Vagina (tissue), 2 donors: ENCODE measurements around the gene TTLL4.

Experiments
- CTCF ChIP-seq, 3 experiments: fragments of 450-650 bp in 2 of 3; fragments of 200-600 bp in 1 of 3; sonication (generic) in 1 of 3; IDR thresholded peaks; one replicate each; pipeline ENCODE4 v1.5.1; 2017 to 2019; ENCODE audit warnings: antibody characterized with exemption in 3 of 3, mild to moderate bottlenecking in 2 of 3, moderate library complexity in 2 of 3
- POLR2A ChIP-seq, 2 donors: fragments of 450-650 bp; IDR thresholded peaks; one replicate each; pipeline ENCODE4 v1.6.1; 2017; ENCODE audit warnings: antibody characterized with exemption in 2 of 2, mild to moderate bottlenecking in 2 of 2, moderate library complexity in 2 of 2
- POLR2AphosphoS5 ChIP-seq, 2 donors: sonication (generic); formaldehyde crosslinking; IDR thresholded peaks; one replicate each; pipeline ENCODE4 v1.9.0; 2017; ENCODE audit warnings: antibody characterized with exemption in 2 of 2, mild to moderate bottlenecking in 2 of 2, low read depth in 1 of 2; ENCODE audit not compliant: insufficient read depth in 1 of 2

GRCh38 chr2:218755567-218756404 lies 45.2 kb downstream of the TTLL4 start:
- no peak for TF ChIP-seq CTCF (IDR thresholded peaks at IDR 0.05)
- TF ChIP-seq POLR2AphosphoS5 (IDR thresholded peaks at IDR 0.05; ENCODE audit: insufficient read depth in 1 of 2, low read depth in 1 of 2), result no peak
- TF ChIP-seq POLR2A (IDR thresholded peaks at IDR 0.05), result no peak
